ENCODE measurements around the gene MEFV.
A peak's percentile ranks its signal among the peaks of the same experiment; 100 is the strongest.

Gene MEFV

GRCh38 chr16:3295209-3295608 lies 38.8 kb upstream of the MEFV start:
- no peak overlapping the region for H3K27ac ChIP-seq
- DNase-seq: no peak
- H3K36me3 ChIP-seq (replicated peaks): peaks cover 40% of the 10 kb centered on the region
- in situ Hi-C loops (cut with HindIII; ENCODE audit: low pct_ligation_motif_present, low sequenced_read_pairs): no loop called here
- TF ChIP-seq CTCF (IDR thresholded peaks at IDR 0.05; ENCODE audit: low read depth, low read length, missing control alignments): no peak
- H3K27me3 ChIP-seq (replicated peaks): no peaks in the 10 kb centered on the region
- no peak overlapping the region for H3K4me3 ChIP-seq (ENCODE audit: low read depth, low read length)

DNA sequence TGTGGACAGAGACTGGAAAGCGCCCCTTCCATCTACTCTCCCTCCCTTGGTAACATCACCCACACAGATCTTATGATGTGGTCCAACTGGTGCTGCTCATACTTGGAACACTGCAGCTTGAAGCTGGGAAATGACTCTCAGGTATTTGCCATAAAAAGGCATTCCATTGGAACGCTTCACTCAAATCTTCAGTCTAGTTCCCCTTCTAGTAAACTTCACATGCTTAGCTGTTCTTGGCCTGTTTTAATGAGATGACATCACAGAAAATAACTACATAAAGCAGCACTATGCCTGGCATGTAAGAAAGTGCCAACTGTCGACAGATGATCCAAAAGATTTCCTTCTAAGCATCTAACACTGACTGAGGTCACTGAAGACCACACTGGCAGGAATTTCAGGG lies 36.2 kb upstream of the MEFV start:
- TF ChIP-seq CTCF (IDR thresholded peaks at IDR 0.05; ENCODE audit: low read depth, low read length, missing control alignments): no peak
- in situ Hi-C loops (cut with HindIII; ENCODE audit: low pct_ligation_motif_present, low sequenced_read_pairs): no loop called here
- no peak overlapping the region for H3K4me3 ChIP-seq (ENCODE audit: low read depth, low read length)
- H3K36me3 ChIP-seq (replicated peaks): peaks cover 53% of the 10 kb centered on the region
- no peaks in the 10 kb centered on the region for H3K27me3 ChIP-seq (replicated peaks)
- H3K27ac ChIP-seq: no peak overlapping the region
- no peak for DNase-seq

- H3K27me3 ChIP-seq (replicated peaks): no peaks in the 10 kb centered on the region
- in situ Hi-C loops (cut with HindIII; ENCODE audit: low pct_ligation_motif_present, low sequenced_read_pairs): no loop called here
- DNase-seq: no peak
- no peak overlapping the region for H3K27ac ChIP-seq
- TF ChIP-seq CTCF (IDR thresholded peaks at IDR 0.05; ENCODE audit: low read depth, low read length, missing control alignments): no peak
- no peak overlapping the region for H3K4me3 ChIP-seq (ENCODE audit: low read depth, low read length)
- peaks cover 55% of the 10 kb centered on the region for H3K36me3 ChIP-seq (replicated peaks)
These were observed 33.7 kb upstream of the MEFV start for GRCh38 chr16:3289998-3290673.

DNA sequence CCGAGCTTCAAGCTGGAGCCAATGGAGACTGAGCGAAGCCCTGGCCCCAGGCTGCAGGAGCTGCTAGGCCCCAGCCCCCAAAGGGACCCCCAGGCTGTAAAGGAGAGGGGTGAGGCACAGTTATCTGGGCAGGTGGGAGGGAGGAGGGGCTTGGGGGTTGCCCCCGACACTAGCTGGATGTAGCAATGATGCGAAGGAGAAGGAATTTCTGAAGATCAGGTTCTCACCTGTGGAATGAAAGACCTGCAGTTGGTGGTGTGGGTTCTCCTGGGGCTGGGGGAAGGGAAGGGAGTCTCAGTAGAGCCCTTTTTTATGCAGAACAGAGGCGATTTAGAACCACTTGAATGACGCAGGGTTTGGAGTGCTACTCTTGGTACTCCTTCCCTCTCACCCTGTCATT lies 28.7 kb upstream of the MEFV start:
- no peak for TF ChIP-seq CTCF (IDR thresholded peaks at IDR 0.05; ENCODE audit: low read depth, low read length, missing control alignments)
- Histone ChIP-seq H3K27ac (no peak overlapping the region), H3K36me3 (replicated peaks) (peaks cover 25% of the 10 kb centered on the region), H3K27me3 (replicated peaks) (no peaks in the 10 kb centered on the region), H3K4me3 (ENCODE audit: low read depth, low read length) (peak overlapping the region; percentile 89)
- in situ Hi-C loops (cut with HindIII; ENCODE audit: low pct_ligation_motif_present, low sequenced_read_pairs): no loop called here
- DNase-seq: no peak

DNA sequence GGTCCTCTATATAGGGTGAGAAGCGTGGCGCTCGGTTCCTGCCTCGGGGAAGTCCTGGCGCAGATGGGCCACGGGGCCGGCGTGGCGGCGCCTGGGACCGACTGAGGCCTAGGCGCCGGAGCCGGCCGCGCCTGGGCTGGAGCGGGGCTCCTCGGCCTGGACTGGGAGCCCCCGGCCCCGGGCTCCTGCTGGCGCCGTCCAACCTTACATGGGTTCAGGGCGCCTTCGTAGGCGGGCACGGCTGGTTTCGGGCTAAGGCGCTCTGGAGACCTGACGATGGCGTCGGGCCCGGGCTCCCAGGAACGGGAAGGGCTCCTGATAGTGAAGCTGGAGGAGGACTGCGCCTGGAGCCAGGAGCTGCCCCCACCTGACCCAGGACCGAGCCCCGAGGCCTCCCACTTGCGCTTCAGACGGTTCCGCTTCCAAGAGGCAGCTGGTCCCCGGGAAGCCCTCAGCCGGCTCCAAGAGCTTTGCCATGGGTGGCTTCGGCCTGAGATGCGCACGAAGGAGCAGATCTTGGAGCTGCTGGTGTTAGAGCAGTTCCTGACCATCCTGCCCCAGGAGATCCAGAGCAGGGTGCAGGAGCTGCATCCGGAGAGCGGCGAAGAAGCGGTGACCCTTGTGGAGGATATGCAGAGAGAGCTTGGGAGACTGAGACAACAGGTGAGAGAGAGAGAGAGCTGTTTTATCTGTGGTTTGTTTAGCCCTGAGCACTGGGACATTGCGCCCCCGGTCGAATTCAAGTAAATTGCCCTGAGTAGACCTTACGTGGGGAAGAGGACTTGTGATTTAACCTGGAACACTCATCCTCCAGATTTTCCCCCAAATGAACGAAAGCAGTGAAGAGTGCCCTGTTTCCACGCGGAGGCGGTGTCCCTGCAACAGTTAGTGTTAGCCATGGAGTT lies 27.4 kb upstream of the MEFV start:
- Histone ChIP-seq H3K4me3 (ENCODE audit: low read depth, low read length) (peak overlapping the region; percentile 89), H3K36me3 (replicated peaks) (peaks cover 11% of the 10 kb centered on the region), H3K27ac (peak overlapping the region; percentile 98), H3K27me3 (replicated peaks) (no peaks in the 10 kb centered on the region)
- no peak for TF ChIP-seq CTCF (IDR thresholded peaks at IDR 0.05; ENCODE audit: low read depth, low read length, missing control alignments)
- in situ Hi-C loops (cut with HindIII; ENCODE audit: low pct_ligation_motif_present, low sequenced_read_pairs): no loop called here
- DNase-seq: no peak
